Spleen (tissue), 7 donors: ENCODE measurements around the gene RBX1.

ENCODE experiments used
- POLR2A ChIP-seq, 3 donors: fragments of 450-650 bp; IDR thresholded peaks; one replicate each; pipeline ENCODE4 v1.5.1; 2017; ENCODE audit warnings: antibody characterized with exemption in 3 of 3, mild to moderate bottlenecking in 1 of 3
- POLR2AphosphoS5 ChIP-seq, 3 donors: sonication (generic); formaldehyde crosslinking; IDR thresholded peaks; one replicate each; pipeline ENCODE4 v1.5.1; 2017; ENCODE audit warnings: antibody characterized with exemption in 3 of 3
- TF ChIP-seq, protein P1 (sequence below), 11 experiments: fragments of 200-600 bp in 7 of 11; fragments of 450-650 bp in 4 of 11; sonication (generic) in 4 of 11; IDR thresholded peaks in 8 of 11; conservative IDR thresholded peaks in 3 of 11; 1 replicate in 7 of 11; 2 replicates in 4 of 11; pipeline versions ENCODE4 v1.4.0 to v1.8.0; 2016 to 2021; ENCODE audit warnings: antibody characterized with exemption in 11 of 11, inconsistent platforms in 4 of 11, mild to moderate bottlenecking in 1 of 11
- donor health status: DM: no; HTN: no; CAD: no; lungs with moderate emphysema.
- donor health status: DM: no; HTN: no; CAD: no.
- donor health status: DM: no; HTN: no; CAD: no.

DNA sequence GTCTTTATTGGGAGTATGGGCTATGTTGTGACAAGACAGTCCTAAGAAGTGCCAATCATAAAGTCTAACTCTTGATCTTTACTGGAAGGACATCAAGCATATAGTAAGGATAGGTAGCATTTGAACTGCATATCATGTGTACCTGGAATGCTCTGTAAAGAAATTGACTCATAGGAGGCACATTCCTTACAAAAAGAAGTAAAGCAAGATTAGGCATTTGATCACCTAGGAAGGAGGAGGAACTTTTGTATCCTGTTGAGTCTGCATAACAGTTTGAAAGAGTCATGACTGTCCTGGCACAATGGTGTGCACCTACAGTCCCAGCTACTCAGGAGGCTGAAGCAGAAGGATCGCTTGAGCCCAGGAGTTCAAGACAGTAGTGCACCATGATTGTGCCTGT lies 47.1 kb upstream of the RBX1 start:
- TF ChIP-seq, protein P1, sequence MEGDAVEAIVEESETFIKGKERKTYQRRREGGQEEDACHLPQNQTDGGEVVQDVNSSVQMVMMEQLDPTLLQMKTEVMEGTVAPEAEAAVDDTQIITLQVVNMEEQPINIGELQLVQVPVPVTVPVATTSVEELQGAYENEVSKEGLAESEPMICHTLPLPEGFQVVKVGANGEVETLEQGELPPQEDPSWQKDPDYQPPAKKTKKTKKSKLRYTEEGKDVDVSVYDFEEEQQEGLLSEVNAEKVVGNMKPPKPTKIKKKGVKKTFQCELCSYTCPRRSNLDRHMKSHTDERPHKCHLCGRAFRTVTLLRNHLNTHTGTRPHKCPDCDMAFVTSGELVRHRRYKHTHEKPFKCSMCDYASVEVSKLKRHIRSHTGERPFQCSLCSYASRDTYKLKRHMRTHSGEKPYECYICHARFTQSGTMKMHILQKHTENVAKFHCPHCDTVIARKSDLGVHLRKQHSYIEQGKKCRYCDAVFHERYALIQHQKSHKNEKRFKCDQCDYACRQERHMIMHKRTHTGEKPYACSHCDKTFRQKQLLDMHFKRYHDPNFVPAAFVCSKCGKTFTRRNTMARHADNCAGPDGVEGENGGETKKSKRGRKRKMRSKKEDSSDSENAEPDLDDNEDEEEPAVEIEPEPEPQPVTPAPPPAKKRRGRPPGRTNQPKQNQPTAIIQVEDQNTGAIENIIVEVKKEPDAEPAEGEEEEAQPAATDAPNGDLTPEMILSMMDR (IDR thresholded peaks at IDR 0.05 in 8 of 11, conservative IDR thresholded peaks at IDR 0.05 in 3 of 11) = no peak
- no peak for TF ChIP-seq POLR2AphosphoS5 (IDR thresholded peaks at IDR 0.05)
- no peak for TF ChIP-seq POLR2A (IDR thresholded peaks at IDR 0.05)
